Tibial artery (tissue), 4 donors: Measurements from ENCODE around the gene VPS54.

Experiments used
- DNase-seq, 2 donors: peaks; one replicate each; pipeline ENCODE4 v3.0.0-alpha.2; 2019
- H3K27ac ChIP-seq, 2 donors: fragments of 200-600 bp; sonication (generic) in 1 of 2; 1 replicate in 1 of 2; 2 replicates in 1 of 2; pipeline ENCODE4 v1.5.1; 2018 to 2019; ENCODE audit warnings: mild to moderate bottlenecking in 1 of 2
- H3K27me3 ChIP-seq, 2 donors: fragments of 200-600 bp; sonication (generic) in 1 of 2; one replicate each; pipeline versions ENCODE4 v1.5.1 to v1.6.0; 2016 to 2019
- H3K36me3 ChIP-seq, 3 donors: fragments of 200-600 bp; sonication (generic) in 2 of 3; one replicate each; pipeline ENCODE4 v1.5.1; 2016 to 2019; ENCODE audit warnings: mild to moderate bottlenecking in 2 of 3
- H3K4me1 ChIP-seq, 4 donors: fragments of 200-600 bp; sonication (generic) in 2 of 4; 1 replicate in 3 of 4; 2 replicates in 1 of 4; pipeline ENCODE4 v1.5.1; 2016 to 2019
- H3K4me3 ChIP-seq, 2 donors: fragments of 200-600 bp; sonication (generic) in 1 of 2; 1 replicate in 1 of 2; 2 replicates in 1 of 2; pipeline ENCODE4 v1.5.1; 2018 to 2019; ENCODE audit warnings: mild to moderate bottlenecking in 2 of 2
- H3K9me3 ChIP-seq, 3 donors: fragments of 200-600 bp; sonication (generic) in 1 of 3; one replicate each; pipeline ENCODE4 v1.5.1; 2016 to 2019
- intact Hi-C: fragments of 100-400 bp; cut with DNase I; formaldehyde crosslinking; loops from one replicate; pipeline ENCODE4 v1.15.0; 2023; ENCODE audit warnings: low total_unique reads
- TF ChIP-seq, protein P1 (sequence below), 2 experiments: fragments of 200-600 bp in 1 of 2; fragments of 450-650 bp in 1 of 2; IDR thresholded peaks; one replicate each; pipeline ENCODE4 v1.5.1; 2017 to 2019; ENCODE audit warnings: antibody characterized with exemption in 2 of 2, mild to moderate bottlenecking in 1 of 2, moderate library complexity in 1 of 2

Gene VPS54

DNA sequence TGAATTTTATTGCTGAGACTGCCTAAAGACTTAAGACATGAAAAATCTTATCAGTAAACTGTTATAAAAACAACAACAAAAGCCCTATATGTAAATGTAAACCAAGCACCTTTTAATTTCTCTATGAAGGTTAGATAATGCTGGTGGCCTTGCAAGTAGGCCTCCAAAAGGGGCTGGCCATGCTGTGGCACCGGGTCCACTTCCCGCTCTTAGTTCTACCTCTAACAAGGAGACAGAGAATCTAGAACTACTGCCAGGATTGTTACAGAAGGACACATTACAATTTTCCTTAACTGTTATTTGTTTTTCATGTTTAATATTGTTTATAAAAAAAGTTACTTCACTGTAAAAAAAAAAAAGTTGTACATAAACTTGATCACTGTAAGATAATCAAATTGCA is 128.6 kb downstream of the VPS54 start:
- TF ChIP-seq, protein P1, sequence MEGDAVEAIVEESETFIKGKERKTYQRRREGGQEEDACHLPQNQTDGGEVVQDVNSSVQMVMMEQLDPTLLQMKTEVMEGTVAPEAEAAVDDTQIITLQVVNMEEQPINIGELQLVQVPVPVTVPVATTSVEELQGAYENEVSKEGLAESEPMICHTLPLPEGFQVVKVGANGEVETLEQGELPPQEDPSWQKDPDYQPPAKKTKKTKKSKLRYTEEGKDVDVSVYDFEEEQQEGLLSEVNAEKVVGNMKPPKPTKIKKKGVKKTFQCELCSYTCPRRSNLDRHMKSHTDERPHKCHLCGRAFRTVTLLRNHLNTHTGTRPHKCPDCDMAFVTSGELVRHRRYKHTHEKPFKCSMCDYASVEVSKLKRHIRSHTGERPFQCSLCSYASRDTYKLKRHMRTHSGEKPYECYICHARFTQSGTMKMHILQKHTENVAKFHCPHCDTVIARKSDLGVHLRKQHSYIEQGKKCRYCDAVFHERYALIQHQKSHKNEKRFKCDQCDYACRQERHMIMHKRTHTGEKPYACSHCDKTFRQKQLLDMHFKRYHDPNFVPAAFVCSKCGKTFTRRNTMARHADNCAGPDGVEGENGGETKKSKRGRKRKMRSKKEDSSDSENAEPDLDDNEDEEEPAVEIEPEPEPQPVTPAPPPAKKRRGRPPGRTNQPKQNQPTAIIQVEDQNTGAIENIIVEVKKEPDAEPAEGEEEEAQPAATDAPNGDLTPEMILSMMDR (IDR thresholded peaks at IDR 0.05): no peak
- peaks cover 0 to 4% (median 2%) of the 10 kb centered on the region in 4 donors for H3K4me1 ChIP-seq
- H3K4me3 ChIP-seq: no peak overlapping the region
- intact Hi-C loops: no loop called here
- H3K27ac ChIP-seq: no peak overlapping the region
- no peak for DNase-seq
- no peaks in the 10 kb centered on the region for H3K9me3 ChIP-seq
- no peaks in the 10 kb centered on the region for H3K27me3 ChIP-seq
- peaks cover 52 to 93% (median 78%) of the 10 kb centered on the region in 3 donors for H3K36me3 ChIP-seq

- Histone ChIP-seq H3K4me3 (no peak overlapping the region), H3K4me1 (peaks cover 0 to 4% (median 2%) of the 10 kb centered on the region in 4 donors), H3K9me3 (no peaks in the 10 kb centered on the region), H3K27me3 (no peaks in the 10 kb centered on the region), H3K36me3 (peaks cover 70 to 83% (median 73%) of the 10 kb centered on the region in 3 donors), H3K27ac (no peak overlapping the region)
- TF ChIP-seq, protein P1 (IDR thresholded peaks at IDR 0.05): peak; percentile 63 to 72
- intact Hi-C loops: no loop called here
- DNase-seq: no peak
Observed at GRCh38 chr2:63888490-63889402, 130.5 kb downstream of the VPS54 start.

DNA sequence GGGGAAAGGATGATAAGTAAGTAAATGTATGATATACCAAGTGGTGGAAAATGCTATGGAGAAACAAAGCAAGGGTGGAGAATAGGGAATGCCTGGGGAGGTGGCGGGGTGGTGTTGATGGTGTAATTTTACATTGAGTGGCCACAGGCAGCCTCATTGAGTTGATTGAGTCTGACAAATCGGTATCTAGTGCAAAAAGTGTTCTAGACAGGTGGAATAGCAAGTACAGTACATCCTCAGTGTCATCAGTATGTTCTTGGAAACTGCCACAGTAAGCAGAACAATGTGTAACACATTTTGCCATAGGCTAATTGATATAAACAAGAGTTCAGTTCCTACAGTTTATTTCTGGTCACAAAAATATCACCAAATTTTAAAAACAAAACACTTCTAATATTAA is 131.2 kb downstream of the VPS54 start:
- TF ChIP-seq, protein P1 (IDR thresholded peaks at IDR 0.05): no peak
- H3K9me3 ChIP-seq: no peaks in the 10 kb centered on the region
- no peak overlapping the region for H3K27ac ChIP-seq
- no peak overlapping the region for H3K4me3 ChIP-seq
- peaks cover 0 to 4% (median under 1%) of the 10 kb centered on the region in 4 donors for H3K4me1 ChIP-seq
- DNase-seq: no peak
- no peaks in the 10 kb centered on the region for H3K27me3 ChIP-seq
- intact Hi-C loops: no loop called here
- peaks cover 73 to 85% (median 77%) of the 10 kb centered on the region in 3 donors for H3K36me3 ChIP-seq

DNA sequence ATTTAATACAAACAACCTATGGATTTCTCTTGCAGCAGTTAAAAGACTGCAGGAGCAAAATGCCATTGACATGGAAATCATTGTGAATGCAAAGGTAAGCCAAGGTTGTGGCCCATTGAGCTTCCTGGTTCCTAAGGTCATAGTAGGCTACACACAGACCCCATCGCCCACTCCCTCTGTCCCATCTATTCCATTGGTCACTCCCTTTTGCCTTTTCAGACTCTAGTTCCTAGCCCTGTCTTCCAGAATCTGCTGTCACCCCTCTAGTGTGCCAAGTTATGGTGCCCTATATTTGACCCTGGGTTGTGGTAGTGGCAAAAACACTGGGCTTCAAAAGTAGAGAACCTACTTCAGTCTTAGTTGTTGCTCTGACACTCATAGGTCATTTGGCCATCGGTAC is 132.8 kb downstream of the VPS54 start:
- Histone ChIP-seq H3K36me3 (peaks cover 73 to 81% (median 77%) of the 10 kb centered on the region in 3 donors), H3K27ac (no peak overlapping the region), H3K27me3 (no peaks in the 10 kb centered on the region), H3K4me1 (peaks cover 0 to 6% (median 2%) of the 10 kb centered on the region in 4 donors), H3K4me3 (no peak overlapping the region), H3K9me3 (no peaks in the 10 kb centered on the region)
- TF ChIP-seq, protein P1 (IDR thresholded peaks at IDR 0.05): no peak
- no peak for DNase-seq
- intact Hi-C loops: no loop called here

DNA sequence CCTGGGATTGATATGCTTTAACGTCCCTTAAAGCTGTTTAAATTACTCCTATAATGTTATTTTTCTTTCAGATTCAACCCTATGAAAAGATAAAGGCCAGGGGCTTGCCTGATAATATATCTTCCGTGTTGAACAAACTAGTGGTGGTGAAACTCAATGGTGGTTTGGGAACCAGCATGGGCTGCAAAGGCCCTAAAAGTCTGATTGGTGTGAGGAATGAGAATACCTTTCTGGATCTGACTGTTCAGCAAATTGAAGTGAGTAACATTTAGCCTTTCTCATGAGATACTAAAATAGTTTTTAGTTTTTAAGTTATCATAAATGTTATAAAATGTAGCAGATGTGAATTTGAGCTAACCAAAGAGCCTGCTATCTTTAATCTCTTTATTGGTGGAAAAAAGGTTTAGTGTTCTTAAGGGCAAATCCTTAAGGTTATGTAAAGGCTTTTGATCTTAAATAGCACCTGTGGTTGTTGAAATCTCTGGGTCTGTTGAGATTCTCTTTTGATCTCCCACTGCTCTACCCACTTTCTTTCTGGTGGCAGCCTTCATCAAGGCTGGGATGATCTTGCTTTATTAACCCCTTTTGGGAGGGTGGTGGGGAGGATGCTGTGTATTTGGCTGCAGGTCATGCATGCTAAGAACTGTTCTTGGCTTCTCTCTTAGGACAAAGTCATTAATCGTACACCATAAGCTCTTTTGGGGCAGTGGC is 136.7 kb downstream of the VPS54 start:
- TF ChIP-seq, protein P1 (IDR thresholded peaks at IDR 0.05): no peak
- Histone ChIP-seq H3K27ac (no peak overlapping the region), H3K4me3 (no peak overlapping the region), H3K4me1 (peaks cover 0 to 7% (median 0%) of the 10 kb centered on the region in 4 donors), H3K9me3 (no peaks in the 10 kb centered on the region), H3K27me3 (no peaks in the 10 kb centered on the region), H3K36me3 (peaks cover 48 to 53% (median 49%) of the 10 kb centered on the region in 3 donors)
- DNase-seq: no peak
- intact Hi-C loops: no loop called here
